Measurements from ENCODE around the gene SRF.

SRF gene

DNA sequence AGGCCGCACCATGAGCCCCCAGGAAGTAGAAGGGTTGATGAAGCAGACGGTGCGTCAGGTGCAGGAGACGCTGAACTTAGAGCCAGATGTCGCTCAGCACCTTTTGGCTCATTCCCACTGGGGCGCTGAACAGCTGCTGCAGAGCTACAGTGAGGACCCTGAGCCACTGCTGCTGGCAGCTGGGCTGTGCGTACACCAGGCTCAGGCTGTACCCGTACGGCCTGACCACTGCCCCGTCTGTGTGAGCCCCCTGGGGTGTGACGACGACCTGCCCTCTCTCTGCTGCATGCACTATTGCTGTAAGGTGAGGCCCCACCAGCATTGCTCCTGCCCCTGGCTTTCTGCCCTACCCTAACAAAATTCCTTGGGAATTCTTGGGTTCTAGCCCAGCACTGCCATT, 45.1 kb downstream of the SRF start:
- DNase-seq (ENCODE audit: low spot score), result no peak

DNA sequence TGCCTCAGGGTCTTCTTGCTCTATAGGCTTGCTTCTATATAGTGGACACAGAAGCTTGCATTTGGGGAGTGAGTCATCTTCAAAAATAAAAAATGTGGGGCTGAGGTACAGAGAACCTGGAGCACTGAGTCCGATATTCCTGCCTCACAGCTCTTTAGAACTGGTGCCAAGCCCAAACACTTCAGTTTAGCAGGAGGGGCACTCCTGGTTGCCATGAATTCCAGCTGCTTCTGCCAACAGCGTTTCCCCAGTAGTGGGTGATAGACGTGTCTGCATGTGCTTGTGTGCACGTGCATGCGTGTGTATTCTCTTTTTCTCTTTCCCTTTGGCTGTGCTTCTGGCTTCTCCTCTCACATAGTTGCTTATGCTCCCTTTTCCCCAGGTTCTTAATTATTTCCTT, 46.3 kb downstream of the SRF start:
- no peak for DNase-seq (ENCODE audit: low spot score)

GRCh38 chr6:43219119-43219518, 48.0 kb downstream of the SRF start:
- DNase-seq (ENCODE audit: low spot score), result peak; percentile 21

- DNase-seq (ENCODE audit: low spot score), result no peak
Observed at GRCh38 chr6:43219814-43220213, 48.7 kb downstream of the SRF start.

- no peak for DNase-seq (ENCODE audit: low spot score)
Observed at GRCh38 chr6:43220439-43220951, 49.4 kb downstream of the SRF start.

DNA sequence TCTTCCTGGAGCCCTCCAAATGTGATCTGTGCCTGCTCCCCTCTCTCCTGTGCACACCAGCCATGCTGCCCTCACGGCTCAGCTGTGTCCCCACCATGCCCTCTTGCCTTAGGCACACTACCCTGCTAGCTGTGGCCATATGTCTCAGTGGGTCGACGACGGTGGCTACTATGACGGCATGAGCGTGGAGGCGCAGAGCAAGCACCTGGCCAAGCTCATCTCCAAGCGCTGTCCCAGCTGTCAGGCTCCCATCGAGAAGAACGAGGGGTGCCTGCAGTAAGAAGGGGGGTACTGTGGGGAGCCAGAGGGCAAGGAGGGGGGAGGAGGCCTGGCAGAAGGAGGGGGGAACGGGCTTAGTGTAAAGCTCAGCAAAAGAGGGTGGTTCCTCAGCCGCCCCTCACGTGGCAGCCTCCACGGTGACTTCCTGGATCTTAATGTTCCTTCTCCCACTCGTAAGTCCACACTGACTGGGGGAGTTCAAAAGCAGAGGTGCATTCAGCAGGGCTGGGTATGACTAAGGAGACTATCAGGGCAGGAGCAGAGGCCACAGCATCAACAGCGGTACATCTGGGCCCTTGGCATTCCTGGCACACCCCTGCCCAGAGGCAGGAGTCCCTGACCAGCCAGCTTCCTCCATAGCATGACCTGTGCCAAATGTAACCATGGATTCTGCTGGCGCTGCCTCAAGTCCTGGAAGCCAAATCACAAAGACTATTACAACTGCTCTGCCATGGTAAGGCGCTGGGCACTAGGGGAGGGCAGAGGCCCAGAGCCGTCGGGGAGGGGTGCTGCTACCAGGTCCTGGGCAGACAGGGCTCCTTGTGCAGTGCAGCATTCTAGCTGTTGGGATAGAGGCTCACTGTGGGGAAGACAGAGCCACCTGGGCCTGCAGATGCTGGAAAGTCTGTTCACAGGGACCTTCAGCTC, 50.2 kb downstream of the SRF start:
- peak; percentile 26 for DNase-seq (ENCODE audit: low spot score)

GRCh38 chr6:43222418-43223059, 51.5 kb downstream of the SRF start:
- DNase-seq (ENCODE audit: low spot score), result no peak

DNA sequence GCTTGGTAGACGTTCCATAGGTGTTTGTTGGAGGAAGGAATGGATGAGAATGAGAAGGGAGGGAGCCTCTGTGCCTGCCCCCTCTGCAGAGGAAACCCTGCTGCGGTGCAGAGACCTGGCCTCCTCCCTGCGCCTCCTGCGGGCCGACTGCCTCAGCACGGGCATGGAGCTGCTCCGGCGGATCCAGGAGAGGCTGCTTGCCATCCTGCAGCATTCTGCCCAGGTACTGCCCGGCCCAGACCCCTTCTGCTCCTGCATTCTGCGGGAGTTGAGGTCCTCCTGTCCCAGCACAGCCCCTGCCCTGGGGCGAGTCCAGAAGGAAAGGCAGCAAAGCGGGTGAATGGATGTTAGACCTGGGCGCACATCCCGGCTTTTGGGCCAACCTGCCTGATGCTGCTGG, 52.1 kb downstream of the SRF start:
- DNase-seq (ENCODE audit: low spot score), result no peak

DNA sequence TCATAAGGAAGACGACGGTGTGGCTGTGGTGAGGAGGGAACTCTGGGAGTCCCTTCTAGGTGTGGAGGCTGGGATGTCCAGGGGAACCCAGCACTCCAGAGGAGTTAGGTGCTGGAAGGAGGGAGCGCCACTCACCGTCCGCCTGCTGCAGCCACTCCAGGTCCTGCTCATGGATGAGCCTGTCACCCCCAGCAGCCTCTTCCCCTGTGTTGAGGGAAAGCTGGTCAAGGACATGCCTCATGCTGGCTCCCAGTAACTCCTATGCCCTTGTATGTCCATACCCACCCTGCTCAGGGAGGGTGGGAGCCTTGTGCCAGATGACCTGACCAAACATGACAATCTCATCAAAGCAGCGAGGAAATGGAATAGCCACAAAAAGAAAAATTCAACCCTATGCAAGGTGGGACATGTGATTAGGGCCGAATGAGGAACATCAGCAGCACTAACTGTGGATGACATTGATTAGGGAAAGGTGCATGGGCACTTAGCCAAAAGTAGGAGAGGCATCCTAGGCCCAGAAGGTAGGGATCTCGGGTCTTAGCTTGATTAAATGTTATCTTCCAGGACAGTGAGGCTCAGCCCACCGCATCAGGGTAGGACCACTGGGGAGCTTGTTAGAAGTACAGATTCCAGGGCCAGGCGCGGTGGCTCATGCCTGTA, 55.3 kb downstream of the SRF start:
- DNase-seq (ENCODE audit: low spot score), result no peak

GRCh38 chr6:43228951-43229802, 58.1 kb downstream of the SRF start, which contains the start of gene DNPH1:
Gene DNPH1, minus strand, starts transcription at chr6:43229481. Its CDS starts 25 bp downstream, at chr6:43229456.
- peak; percentile 56 for DNase-seq (ENCODE audit: low spot score)

GRCh38 chr6:43229803-43230620, 58.9 kb downstream of the SRF start:
- no peak for DNase-seq (ENCODE audit: low spot score)

- DNase-seq (ENCODE audit: low spot score), result no peak
Observed at GRCh38 chr6:43231053-43231452, 60.0 kb downstream of the SRF start.

All from pons (tissue), 1 donor.